Measurements from ENCODE around the gene MLLT3.

The MLLT3 gene

DNA sequence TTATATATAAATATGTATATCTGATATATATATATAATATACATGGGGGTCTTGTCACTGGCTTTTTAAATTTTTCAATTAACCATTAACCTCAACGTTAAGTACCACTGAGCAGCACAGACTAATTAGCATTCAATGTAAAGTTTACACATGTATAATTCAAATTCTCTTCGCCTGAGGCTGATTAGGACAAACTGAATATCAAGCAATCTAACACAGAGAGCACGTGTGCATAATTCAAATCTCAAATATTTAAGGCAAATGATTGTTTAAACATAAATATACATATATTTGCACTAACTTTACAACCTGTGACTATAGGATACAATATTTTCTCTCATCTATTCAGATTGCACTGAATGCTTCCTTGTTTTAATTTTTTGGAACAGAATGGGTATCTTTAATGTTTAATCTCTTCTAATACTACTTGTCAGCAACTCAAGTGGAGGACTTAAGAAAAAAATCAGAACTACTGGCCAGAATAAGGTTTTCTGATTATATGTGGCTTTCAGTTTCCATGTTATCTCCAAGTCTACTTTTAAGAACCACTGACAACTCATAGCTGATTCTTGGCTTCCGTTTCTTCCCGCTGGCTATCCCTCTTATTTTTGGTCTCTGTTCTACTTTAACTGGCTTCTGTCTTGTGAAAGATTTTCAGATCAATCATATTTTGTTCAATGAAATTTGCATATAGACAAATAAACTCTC lies 204.8 kb downstream of the MLLT3 start:
- Histone ChIP-seq H4K20me1 (ENCODE audit: insufficient read depth) (no peaks in the 10 kb centered on the region), H3K4me2 (peak overlapping the region; percentile 72), H3K27me3 (ENCODE audit: insufficient read depth, low read depth) (no peaks in the 10 kb centered on the region), H3K79me2 (ENCODE audit: insufficient read depth, low read depth) (no peaks in the 10 kb centered on the region), H3K27ac (peak overlapping the region; percentile 21; the same call in 1 of the 2 replicates), H3K4me1 (ENCODE audit: low read depth, poor library complexity, severe bottlenecking) (peaks cover 24% of the 10 kb centered on the region), H3K36me3 (ENCODE audit: insufficient read depth) (no peaks in the 10 kb centered on the region), H2AFZ (ENCODE audit: low read depth) (no peak overlapping the region), H3K4me3 (IDR thresholded peaks at IDR 0.05; ENCODE audit: insufficient read depth, low read depth, low read length) (no peak overlapping the region), H3K9ac (no peak overlapping the region; the same call in 1 of the 2 replicates)
- TF ChIP-seq, protein P1, sequence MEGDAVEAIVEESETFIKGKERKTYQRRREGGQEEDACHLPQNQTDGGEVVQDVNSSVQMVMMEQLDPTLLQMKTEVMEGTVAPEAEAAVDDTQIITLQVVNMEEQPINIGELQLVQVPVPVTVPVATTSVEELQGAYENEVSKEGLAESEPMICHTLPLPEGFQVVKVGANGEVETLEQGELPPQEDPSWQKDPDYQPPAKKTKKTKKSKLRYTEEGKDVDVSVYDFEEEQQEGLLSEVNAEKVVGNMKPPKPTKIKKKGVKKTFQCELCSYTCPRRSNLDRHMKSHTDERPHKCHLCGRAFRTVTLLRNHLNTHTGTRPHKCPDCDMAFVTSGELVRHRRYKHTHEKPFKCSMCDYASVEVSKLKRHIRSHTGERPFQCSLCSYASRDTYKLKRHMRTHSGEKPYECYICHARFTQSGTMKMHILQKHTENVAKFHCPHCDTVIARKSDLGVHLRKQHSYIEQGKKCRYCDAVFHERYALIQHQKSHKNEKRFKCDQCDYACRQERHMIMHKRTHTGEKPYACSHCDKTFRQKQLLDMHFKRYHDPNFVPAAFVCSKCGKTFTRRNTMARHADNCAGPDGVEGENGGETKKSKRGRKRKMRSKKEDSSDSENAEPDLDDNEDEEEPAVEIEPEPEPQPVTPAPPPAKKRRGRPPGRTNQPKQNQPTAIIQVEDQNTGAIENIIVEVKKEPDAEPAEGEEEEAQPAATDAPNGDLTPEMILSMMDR (conservative IDR thresholded peaks at IDR 0.05; ENCODE audit: low read depth, low read length), result no peak

DNA sequence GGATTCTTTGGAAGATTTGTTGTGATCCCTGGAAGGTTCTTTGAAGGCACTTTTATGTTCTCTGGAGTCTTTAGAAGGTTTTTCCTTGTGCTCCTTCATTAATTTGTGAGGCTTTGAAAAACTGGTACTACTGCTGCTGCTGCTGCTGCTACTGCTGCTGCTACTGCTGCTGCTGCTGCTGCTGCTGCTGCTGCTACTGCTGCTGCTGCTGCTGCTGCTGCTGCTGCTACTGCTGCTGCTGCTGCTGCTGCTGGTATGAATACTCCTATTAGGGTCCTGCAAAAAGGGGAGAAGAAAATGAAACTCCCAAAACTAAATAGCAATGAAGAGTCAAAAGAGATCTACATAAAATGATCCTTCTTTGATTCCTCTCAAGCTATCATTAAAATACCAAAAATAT lies 208.1 kb downstream of the MLLT3 start:
- Histone ChIP-seq H3K4me1 (ENCODE audit: low read depth, poor library complexity, severe bottlenecking) (peaks cover 24% of the 10 kb centered on the region), H4K20me1 (ENCODE audit: insufficient read depth) (no peaks in the 10 kb centered on the region), H3K36me3 (ENCODE audit: insufficient read depth) (no peaks in the 10 kb centered on the region), H3K4me3 (IDR thresholded peaks at IDR 0.05; ENCODE audit: insufficient read depth, low read depth, low read length) (no peak overlapping the region), H2AFZ (ENCODE audit: low read depth) (no peak overlapping the region), H3K9ac (no peak overlapping the region), H3K27ac (no peak overlapping the region), H3K4me2 (no peak overlapping the region), H3K79me2 (ENCODE audit: insufficient read depth, low read depth) (no peaks in the 10 kb centered on the region), H3K27me3 (ENCODE audit: insufficient read depth, low read depth) (no peaks in the 10 kb centered on the region)
- TF ChIP-seq, protein P1 (conservative IDR thresholded peaks at IDR 0.05; ENCODE audit: low read depth, low read length), result no peak

- Histone ChIP-seq H4K20me1 (ENCODE audit: insufficient read depth) (no peaks in the 10 kb centered on the region), H3K27ac (no peak overlapping the region), H3K4me3 (IDR thresholded peaks at IDR 0.05; ENCODE audit: insufficient read depth, low read depth, low read length) (no peak overlapping the region), H3K4me1 (ENCODE audit: low read depth, poor library complexity, severe bottlenecking) (no peaks in the 10 kb centered on the region), H3K27me3 (ENCODE audit: insufficient read depth, low read depth) (no peaks in the 10 kb centered on the region), H3K36me3 (ENCODE audit: insufficient read depth) (no peaks in the 10 kb centered on the region), H2AFZ (ENCODE audit: low read depth) (no peak overlapping the region), H3K9ac (no peak overlapping the region), H3K4me2 (no peak overlapping the region), H3K79me2 (ENCODE audit: insufficient read depth, low read depth) (no peaks in the 10 kb centered on the region)
- TF ChIP-seq, protein P1 (conservative IDR thresholded peaks at IDR 0.05; ENCODE audit: low read depth, low read length), result no peak
Observed at GRCh38 chr9:20409321-20410092, 212.8 kb downstream of the MLLT3 start.

DNA sequence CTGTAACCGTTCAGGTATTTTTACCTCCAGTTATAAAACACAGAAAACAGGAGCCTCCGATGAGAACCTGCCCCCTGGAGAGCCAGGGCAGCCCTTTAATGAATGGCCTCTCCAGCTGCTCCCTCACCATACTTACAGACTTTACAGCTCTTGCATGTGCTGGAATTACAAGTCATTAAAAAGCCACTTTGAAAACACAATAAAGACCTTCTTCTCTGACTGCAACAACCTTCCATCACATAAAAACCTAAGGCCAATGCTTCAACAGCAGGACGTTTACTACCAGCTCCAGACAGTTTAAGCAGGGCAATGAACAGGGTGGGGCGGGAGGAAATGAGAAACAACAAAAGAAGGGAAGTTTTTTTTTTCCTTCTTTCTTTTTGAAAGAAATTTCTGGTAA lies 213.8 kb downstream of the MLLT3 start:
- TF ChIP-seq, protein P1 (conservative IDR thresholded peaks at IDR 0.05; ENCODE audit: low read depth, low read length), result no peak
- Histone ChIP-seq H3K4me3 (IDR thresholded peaks at IDR 0.05; ENCODE audit: insufficient read depth, low read depth, low read length) (no peak overlapping the region), H3K36me3 (ENCODE audit: insufficient read depth) (no peaks in the 10 kb centered on the region), H3K4me1 (ENCODE audit: low read depth, poor library complexity, severe bottlenecking) (no peaks in the 10 kb centered on the region), H3K4me2 (no peak overlapping the region), H2AFZ (ENCODE audit: low read depth) (no peak overlapping the region), H3K9ac (no peak overlapping the region), H3K27me3 (ENCODE audit: insufficient read depth, low read depth) (no peaks in the 10 kb centered on the region), H3K27ac (no peak overlapping the region), H4K20me1 (ENCODE audit: insufficient read depth) (no peaks in the 10 kb centered on the region), H3K79me2 (ENCODE audit: insufficient read depth, low read depth) (no peaks in the 10 kb centered on the region)
